AG09319 (cell line): Measurements from ENCODE around the gene SCIMP.
"Not testable (repeated sequence)": the region's sequence is repeated elsewhere in the genome, so short reads cannot be mapped to it uniquely, and the experiment has no call there.

Experiments
- DNase-seq: peaks from one replicate; pipeline ENCODE4 v3.0.0-alpha.2; 2010; ENCODE audit warnings: low read depth; ENCODE audit errors: extremely low read depth
- CTCF ChIP-seq: IDR thresholded peaks from 2 replicates; pipeline ENCODE4 v1.5.1; 2011; ENCODE audit warnings: low read depth, mild to moderate bottlenecking, inconsistent platforms, low read length, moderate library complexity

Gene SCIMP

GRCh38 chr17:5236938-5237540 is 2.4 kb upstream of the SCIMP start:
- no peak for DNase-seq
- TF ChIP-seq CTCF = no peak

GRCh38 chr17:5233492-5233891 is 1.2 kb downstream of the SCIMP start:
- DNase-seq = not testable (repeated sequence)

DNA sequence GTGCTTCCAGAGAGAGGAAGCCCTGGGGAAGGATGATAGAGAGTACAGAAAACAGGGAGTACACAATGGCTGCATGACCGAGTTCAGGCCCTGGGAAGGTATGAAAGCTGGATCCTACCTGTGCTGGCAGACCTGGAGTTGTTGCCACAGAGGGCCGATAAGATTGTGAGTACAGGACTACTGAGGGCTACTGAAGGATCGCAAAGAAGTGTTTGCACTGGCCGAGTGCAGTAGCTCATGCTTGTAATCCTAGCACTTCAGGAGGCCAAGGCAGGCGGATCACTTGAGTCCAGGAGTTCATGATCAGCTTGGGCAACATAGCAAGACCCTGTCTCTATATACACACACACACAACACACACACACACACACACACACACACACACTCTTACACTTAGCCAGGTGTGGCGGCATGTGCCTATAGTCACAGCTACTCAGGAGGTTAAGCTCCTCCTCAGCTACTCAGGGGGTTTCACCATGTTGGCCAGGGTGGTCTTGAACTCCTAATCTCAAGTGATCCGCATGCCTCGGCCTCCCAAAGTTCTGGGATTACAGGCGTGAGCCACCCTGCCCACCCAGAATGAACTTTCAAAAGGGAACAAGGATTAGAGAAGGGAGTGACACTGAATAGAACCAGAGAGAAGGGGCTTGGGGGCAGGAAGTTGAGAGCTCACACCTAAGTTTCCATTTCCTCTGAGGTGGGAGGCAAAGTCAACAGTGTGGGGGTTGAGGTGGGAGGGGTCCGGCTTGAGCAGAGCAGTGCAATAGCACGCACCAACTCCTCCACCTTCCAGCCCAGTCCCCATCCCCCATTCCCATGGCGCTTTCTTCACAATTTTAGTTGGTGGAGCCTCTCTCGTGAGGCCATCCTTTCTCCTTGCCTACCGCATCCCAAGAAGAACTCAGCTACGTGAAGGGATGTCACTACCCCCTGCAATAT is 7.5 kb downstream of the SCIMP start:
- no peak for TF ChIP-seq CTCF
- no peak for DNase-seq

- no peak for DNase-seq
- TF ChIP-seq CTCF = no peak
Observed at GRCh38 chr17:5225668-5226457, 8.8 kb downstream of the SCIMP start.

- DNase-seq = not testable (repeated sequence)
Observed at GRCh38 chr17:5221912-5222311, 12.7 kb downstream of the SCIMP start.

DNA sequence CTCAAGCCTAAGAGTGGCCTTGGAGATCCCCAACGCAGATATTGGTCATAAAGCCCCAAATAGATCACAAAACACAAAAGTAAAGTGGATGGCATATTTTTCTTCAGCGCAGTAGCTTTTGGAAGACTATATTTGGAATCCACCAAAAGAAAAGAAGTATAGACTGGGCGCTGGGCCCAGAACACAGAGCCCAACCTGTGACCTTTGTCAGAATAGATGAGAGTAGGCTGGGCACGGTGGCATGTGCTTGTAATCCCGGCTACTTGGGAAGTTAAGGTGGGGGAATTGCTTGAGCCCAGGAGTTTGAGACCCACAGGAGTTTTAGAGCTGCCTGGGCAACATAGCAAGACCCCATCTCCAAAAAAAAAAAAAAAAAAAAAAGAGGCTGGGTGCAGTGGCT is 14.6 kb downstream of the SCIMP start:
- no peak for DNase-seq
- TF ChIP-seq CTCF = no peak

GRCh38 chr17:5219536-5219935 is 15.1 kb downstream of the SCIMP start:
- DNase-seq = no peak
- TF ChIP-seq CTCF = no peak

GRCh38 chr17:5217562-5217961 is 17.1 kb downstream of the SCIMP start:
- DNase-seq = not testable (repeated sequence)
